CD14-positive monocyte (primary cell): ENCODE measurements around the gene ERG. TPM values are rescaled to one million over a fixed set of nuclear protein-coding genes. Genes with fewer than 3 reads are reported as not detected.

Source experiments
- DNase-seq, 3 donors: peaks; one replicate each; pipeline ENCODE4 v3.0.0-alpha.2; 2011 to 2022
- H2AFZ ChIP-seq: 2 replicates; pipeline ENCODE4 v1.6.0; 2012; ENCODE audit warnings: mild to moderate bottlenecking, low read depth, low read length, inconsistent platforms; ENCODE audit not compliant: insufficient read depth, poor library complexity, severe bottlenecking
- H3K27ac ChIP-seq, 2 donors: 1 replicate in 1 of 2; 2 replicates in 1 of 2; pipeline ENCODE4 v1.5.1; 2012 to 2013; ENCODE audit warnings: low read length in 2 of 2, control low read depth in 1 of 2, inconsistent platforms in 1 of 2, low read depth in 1 of 2, mild to moderate bottlenecking in 1 of 2
- H3K27me3 ChIP-seq, 2 donors: one replicate each; pipeline versions ENCODE4 v1.6.0 to v1.6.1; 2011 to 2013; ENCODE audit warnings: low read length in 2 of 2; ENCODE audit not compliant: control insufficient read depth in 2 of 2, insufficient read depth in 2 of 2
- H3K36me3 ChIP-seq, 2 donors: replicated peaks in 1 of 2; 1 replicate in 1 of 2; 2 replicates in 1 of 2; pipeline versions ENCODE4 v1.5.1 to v1.6.1; 2012 to 2013; ENCODE audit warnings: low read length in 2 of 2, control low read depth in 1 of 2, inconsistent platforms in 1 of 2, mild to moderate bottlenecking in 1 of 2; ENCODE audit not compliant: insufficient read depth in 2 of 2, control insufficient read depth in 1 of 2
- H3K4me1 ChIP-seq, 2 donors: 1 replicate in 1 of 2; 2 replicates in 1 of 2; pipeline versions ENCODE4 v1.5.1 to v1.6.1; 2012 to 2013; ENCODE audit warnings: low read length in 2 of 2, control low read depth in 1 of 2, inconsistent platforms in 1 of 2, mild to moderate bottlenecking in 1 of 2, moderate library complexity in 1 of 2; ENCODE audit not compliant: insufficient read depth in 2 of 2, control insufficient read depth in 1 of 2
- H3K4me2 ChIP-seq: replicated peaks from 2 replicates; pipeline ENCODE3; 2012; ENCODE audit warnings: low read length, moderate library complexity, mild to moderate bottlenecking; ENCODE audit not compliant: poor library complexity, severe bottlenecking; ENCODE audit errors: extremely low read depth
- H3K4me3 ChIP-seq, 3 experiments: fragments of 200-600 bp in 1 of 3; sonication (generic) in 1 of 3; replicated peaks in 1 of 3; 1 replicate in 2 of 3; 2 replicates in 1 of 3; pipeline ENCODE4 v1.5.1; 2011 to 2013; ENCODE audit warnings: low read length in 3 of 3, mild to moderate bottlenecking in 3 of 3, control low read depth in 2 of 3, low read depth in 2 of 3, inconsistent platforms in 1 of 3, moderate library complexity in 1 of 3
- H3K79me2 ChIP-seq: 2 replicates; pipeline ENCODE4 v1.6.0; 2012; ENCODE audit warnings: mild to moderate bottlenecking, control low read depth, inconsistent platforms, low read length, moderate library complexity; ENCODE audit not compliant: insufficient read depth
- H3K9ac ChIP-seq: 2 replicates; pipeline ENCODE4 v1.6.0; 2017; ENCODE audit warnings: low read length, mild to moderate bottlenecking; ENCODE audit not compliant: insufficient read depth, poor library complexity, severe bottlenecking
- H3K9me3 ChIP-seq, 2 donors: replicated peaks in 1 of 2; 1 replicate in 1 of 2; 2 replicates in 1 of 2; pipeline versions ENCODE4 v1.5.1 to v1.6.1; 2012 to 2013; ENCODE audit warnings: low read length in 2 of 2, control low read depth in 1 of 2; ENCODE audit not compliant: control insufficient read depth in 1 of 2, insufficient read depth in 1 of 2
- H4K20me1 ChIP-seq: 2 replicates; pipeline ENCODE4 v1.6.0; 2012; ENCODE audit warnings: mild to moderate bottlenecking, low read length, control low read depth, moderate library complexity; ENCODE audit not compliant: insufficient read depth
- H3K27ac Mint-ChIP-seq, 7 donors: one replicate each; pipeline ENCODE4 v1.8.0; 2020; ENCODE audit warnings: mild to moderate bottlenecking in 7 of 7, mixed read lengths in 7 of 7, moderate library complexity in 6 of 7, inconsistent platforms in 2 of 7
- H3K27me3 Mint-ChIP-seq, 3 donors: one replicate each; pipeline ENCODE4 v1.8.0; 2021 to 2022; ENCODE audit warnings: low read depth in 3 of 3, mild to moderate bottlenecking in 3 of 3, mixed read lengths in 3 of 3, moderate library complexity in 3 of 3, inconsistent platforms in 1 of 3
- H3K36me3 Mint-ChIP-seq, 2 donors: one replicate each; pipeline ENCODE4 v1.8.0; 2020; ENCODE audit warnings: mixed read lengths in 2 of 2, inconsistent platforms in 1 of 2, mild to moderate bottlenecking in 1 of 2
- H3K4me1 Mint-ChIP-seq: one replicate; pipeline ENCODE4 v1.8.0; 2020; ENCODE audit warnings: mild to moderate bottlenecking, mixed read lengths
- H3K4me3 Mint-ChIP-seq, 2 donors: one replicate each; pipeline ENCODE4 v1.8.0; 2020; ENCODE audit warnings: mild to moderate bottlenecking in 2 of 2, mixed read lengths in 2 of 2, moderate library complexity in 1 of 2
- H3K9me3 Mint-ChIP-seq, 7 donors: one replicate each; pipeline ENCODE4 v1.8.0; 2020 to 2022; ENCODE audit warnings: mixed read lengths in 7 of 7, mild to moderate bottlenecking in 6 of 7, moderate library complexity in 6 of 7, inconsistent platforms in 2 of 7
- WGBS: methylation state at CpG from one replicate; pipeline ENCODE4 v1.1.5; 2013; ENCODE audit warnings: missing lambda C conversion rate; ENCODE audit not compliant: insufficient coverage; 5-methylcytosine and 5-hydroxymethylcytosine counted together
- intact Hi-C, 2 donors: fragments of 100-400 bp; cut with micrococcal nuclease; formaldehyde crosslinking; loops; one replicate each; pipeline versions ENCODE4 v1.15.0 to v1.15.1; 2023
- polyA plus RNA-seq, 3 donors: library from polyadenylated mRNA; depleted of rRNA in 1 of 3; unstranded in 2 of 3; stranded (reverse) in 1 of 3; fragments of 300-500 nt in 2 of 3; fragments of >200 nt in 1 of 3; fragmentation: Illumina TruSeq in 2 of 3; gene quantifications; 1 replicate in 2 of 3; 2 replicates in 1 of 3; pipeline ENCODE4 v1.2.3, GENCODE V29; 2012 to 2021
- TF ChIP-seq, protein P1 (sequence below): fragments of 200-600 bp; IDR thresholded peaks from one replicate; pipeline ENCODE4 v1.8.0; 2022; ENCODE audit warnings: antibody characterized with exemption, mild to moderate bottlenecking

ERG gene
- polyA plus RNA-seq, 3 donors = 0.16 to 0.22 TPM; not detected in 1

DNA sequence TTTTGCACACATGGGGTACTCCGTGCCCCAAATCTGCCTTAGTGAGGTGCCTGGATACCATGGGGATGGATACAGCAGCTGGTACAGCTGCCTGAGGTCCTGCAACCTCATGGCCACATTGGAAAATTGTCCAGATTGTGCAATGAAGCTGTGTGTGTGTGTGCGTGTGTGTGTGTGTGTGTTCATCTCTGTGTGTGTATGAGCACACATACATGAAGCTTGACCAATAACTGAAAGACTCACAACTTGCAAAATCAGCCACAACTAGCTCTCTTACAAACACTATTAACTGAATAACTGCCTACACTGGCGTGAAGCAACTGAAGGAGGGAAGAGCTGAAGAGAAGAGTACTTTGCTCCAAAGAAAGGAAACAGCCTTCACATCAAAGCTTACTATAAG lies 78.1 kb downstream of the ERG start:
- H3K27ac Mint-ChIP-seq = peak overlapping the region in 1 of 7 donors; percentile 22

DNA sequence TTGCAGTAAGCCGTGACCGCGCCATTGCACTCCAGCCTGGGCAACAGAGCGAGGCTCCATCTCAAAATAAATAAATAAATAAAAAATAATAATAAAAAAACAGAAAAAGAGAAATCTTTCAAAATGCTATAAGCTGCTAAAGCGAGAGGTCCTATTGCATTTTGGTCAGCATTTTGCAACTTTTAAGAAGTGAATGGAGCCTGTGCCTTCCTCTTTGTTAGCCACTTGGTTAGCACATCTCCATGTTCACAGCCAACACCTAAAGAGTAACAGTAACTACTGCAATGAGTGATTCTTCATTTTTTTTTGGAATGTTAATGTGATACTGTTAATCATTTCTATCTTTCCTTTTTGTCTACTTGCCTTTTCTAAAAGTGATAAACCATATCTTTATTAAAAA lies 80.6 kb downstream of the ERG start:
- H3K36me3 Mint-ChIP-seq = peaks cover 3 to 5% of the 10 kb centered on the region in 2 donors
- peaks cover 37% of the 10 kb centered on the region for H3K4me1 Mint-ChIP-seq
- no peaks in the 10 kb centered on the region for H3K9me3 Mint-ChIP-seq
- Histone ChIP-seq H3K27ac (no peak overlapping the region), H3K9me3 (no peaks in the 10 kb centered on the region), H2AFZ (no peak overlapping the region), H3K36me3 (no peaks in the 10 kb centered on the region), H3K4me1 (peaks cover 3 to 11% of the 10 kb centered on the region in 2 donors), H3K9ac (no peak overlapping the region), H3K4me2 (no peak overlapping the region), H3K79me2 (no peaks in the 10 kb centered on the region), H3K4me3 (no peak overlapping the region), H3K27me3 (no peaks in the 10 kb centered on the region), H4K20me1 (no peaks in the 10 kb centered on the region)
- peaks cover 0 to 1% (median 0%) of the 10 kb centered on the region in 3 donors for H3K27me3 Mint-ChIP-seq
- intact Hi-C loops = no loop called here
- no peak overlapping the region for H3K4me3 Mint-ChIP-seq
- DNase-seq = peak in 1 of 3 donors; percentile 21
- TF ChIP-seq, protein P1, sequence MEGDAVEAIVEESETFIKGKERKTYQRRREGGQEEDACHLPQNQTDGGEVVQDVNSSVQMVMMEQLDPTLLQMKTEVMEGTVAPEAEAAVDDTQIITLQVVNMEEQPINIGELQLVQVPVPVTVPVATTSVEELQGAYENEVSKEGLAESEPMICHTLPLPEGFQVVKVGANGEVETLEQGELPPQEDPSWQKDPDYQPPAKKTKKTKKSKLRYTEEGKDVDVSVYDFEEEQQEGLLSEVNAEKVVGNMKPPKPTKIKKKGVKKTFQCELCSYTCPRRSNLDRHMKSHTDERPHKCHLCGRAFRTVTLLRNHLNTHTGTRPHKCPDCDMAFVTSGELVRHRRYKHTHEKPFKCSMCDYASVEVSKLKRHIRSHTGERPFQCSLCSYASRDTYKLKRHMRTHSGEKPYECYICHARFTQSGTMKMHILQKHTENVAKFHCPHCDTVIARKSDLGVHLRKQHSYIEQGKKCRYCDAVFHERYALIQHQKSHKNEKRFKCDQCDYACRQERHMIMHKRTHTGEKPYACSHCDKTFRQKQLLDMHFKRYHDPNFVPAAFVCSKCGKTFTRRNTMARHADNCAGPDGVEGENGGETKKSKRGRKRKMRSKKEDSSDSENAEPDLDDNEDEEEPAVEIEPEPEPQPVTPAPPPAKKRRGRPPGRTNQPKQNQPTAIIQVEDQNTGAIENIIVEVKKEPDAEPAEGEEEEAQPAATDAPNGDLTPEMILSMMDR = no peak
- no CpG with 5 or more reads among the region's 5 CpGs for WGBS
- no peak overlapping the region for H3K27ac Mint-ChIP-seq

More for the DNA sequence above, 78.1 kb downstream of the ERG start:
- WGBS = no CpG with 5 or more reads among the region's 3 CpGs
- no peak overlapping the region for H3K4me3 Mint-ChIP-seq
- Histone ChIP-seq H3K79me2 (no peaks in the 10 kb centered on the region), H3K4me3 (no peak overlapping the region), H3K36me3 (no peaks in the 10 kb centered on the region), H3K9ac (no peak overlapping the region), H4K20me1 (no peaks in the 10 kb centered on the region), H3K27ac (no peak overlapping the region), H3K9me3 (no peaks in the 10 kb centered on the region), H3K4me2 (no peak overlapping the region), H2AFZ (no peak overlapping the region), H3K4me1 (peaks cover 3 to 11% of the 10 kb centered on the region in 2 donors), H3K27me3 (no peaks in the 10 kb centered on the region)
- peaks cover 0 to 14% of the 10 kb centered on the region in 2 donors for H3K36me3 Mint-ChIP-seq
- peaks cover 37% of the 10 kb centered on the region for H3K4me1 Mint-ChIP-seq
- H3K9me3 Mint-ChIP-seq = no peaks in the 10 kb centered on the region
- no peak for DNase-seq
- intact Hi-C loops = no loop called here
- peaks cover 0 to 2% (median 1%) of the 10 kb centered on the region in 3 donors for H3K27me3 Mint-ChIP-seq
- TF ChIP-seq, protein P1 = no peak
